HG02759 (cell line): ENCODE results near the gene EEA1.

Source experiments
- ATAC-seq: cut with Tn5 transposase; IDR thresholded peaks from one replicate; pipeline ENCODE4 v1.9.1; 2021; ENCODE audit warnings: mild to moderate bottlenecking, moderate library complexity; ENCODE audit not compliant: unreplicated experiment

Gene EEA1

GRCh38 chr12:92721656-92722055, 207.4 kb downstream of the EEA1 start:
- no peak for ATAC-seq

DNA sequence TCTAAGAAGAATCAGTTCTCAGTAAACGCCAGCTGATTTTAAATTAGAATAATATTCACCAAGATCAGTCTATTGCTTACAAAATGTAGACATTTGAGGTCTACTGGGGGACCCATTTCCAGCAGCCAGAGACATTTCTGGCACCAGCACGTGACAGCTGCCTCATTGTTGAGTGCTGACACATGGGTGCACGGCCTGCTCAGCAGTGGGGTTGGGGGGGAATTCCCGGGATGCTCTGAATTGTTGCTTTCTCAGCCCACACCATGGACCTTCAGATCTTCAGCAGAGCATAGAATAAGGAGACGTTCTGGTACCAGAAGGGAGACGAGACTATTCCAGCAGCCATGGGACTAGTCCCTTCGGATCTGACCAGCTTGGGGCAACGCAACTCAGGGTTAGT, 208.0 kb downstream of the EEA1 start:
- no peak for ATAC-seq
